Muscle layer of colon (tissue), 2 donors: ENCODE results near the gene MYOCOS.
"Not testable (repeated sequence)": the region's sequence is repeated elsewhere in the genome, so short reads cannot be mapped to it uniquely, and the experiment has no call there.

Source experiments
- H3K27ac ChIP-seq: one replicate; pipeline ENCODE4 v1.7.0; 2013; ENCODE audit warnings: low read depth, mild to moderate bottlenecking, low read length, moderate library complexity
- H3K27me3 ChIP-seq, 2 donors: one replicate each; pipeline ENCODE4 v1.7.0; 2013; ENCODE audit warnings: low read length in 2 of 2, mild to moderate bottlenecking in 2 of 2; ENCODE audit not compliant: insufficient read depth in 2 of 2, control insufficient read depth in 1 of 2
- H3K36me3 ChIP-seq: one replicate; pipeline ENCODE4 v1.7.0; 2013; ENCODE audit warnings: mild to moderate bottlenecking, low read length; ENCODE audit not compliant: insufficient read depth
- H3K4me1 ChIP-seq: one replicate; pipeline ENCODE4 v1.7.0; 2013; ENCODE audit warnings: mild to moderate bottlenecking, low read length; ENCODE audit not compliant: insufficient read depth
- H3K4me3 ChIP-seq, 2 donors: one replicate each; pipeline ENCODE4 v1.7.0; 2013; ENCODE audit warnings: low read length in 2 of 2, low read depth in 1 of 2, mild to moderate bottlenecking in 1 of 2, moderate library complexity in 1 of 2
- H3K9ac ChIP-seq: one replicate; pipeline ENCODE4 v1.7.0; 2013; ENCODE audit warnings: low read length
- H3K9me3 ChIP-seq: one replicate; pipeline ENCODE4 v1.7.0; 2013; ENCODE audit warnings: mild to moderate bottlenecking, low read length
- donor health status: abdominal sarcoma.
- donor health status: Adenocarcinoma of cecum.

The MYOCOS gene

DNA sequence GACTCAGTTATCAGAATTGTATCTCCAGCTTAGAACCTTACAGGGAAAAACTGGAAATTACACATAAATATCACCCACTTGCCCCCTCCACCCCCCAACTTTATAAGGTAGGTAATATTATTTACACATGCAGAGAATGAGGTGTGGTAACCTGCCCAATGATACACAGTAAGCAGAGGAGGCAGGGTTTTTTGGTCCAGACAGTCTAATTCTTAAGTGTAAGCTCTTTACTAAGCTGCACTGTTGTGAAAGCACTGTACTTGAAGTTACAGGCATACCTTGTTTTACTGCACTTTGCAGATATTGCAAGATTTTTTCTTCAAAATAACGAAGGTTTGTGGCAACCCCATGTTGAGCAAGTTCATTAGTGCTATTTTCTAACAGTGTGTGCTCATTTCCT lies 24.8 kb upstream of the MYOCOS start:
- no peak overlapping the region for H3K27ac ChIP-seq
- H3K27me3 ChIP-seq: no peaks in the 10 kb centered on the region
- H3K36me3 ChIP-seq: peaks cover 6% of the 10 kb centered on the region
- no peaks in the 10 kb centered on the region for H3K4me1 ChIP-seq
- no peak overlapping the region for H3K9ac ChIP-seq
- no peak overlapping the region for H3K4me3 ChIP-seq
- no peaks in the 10 kb centered on the region for H3K9me3 ChIP-seq

DNA sequence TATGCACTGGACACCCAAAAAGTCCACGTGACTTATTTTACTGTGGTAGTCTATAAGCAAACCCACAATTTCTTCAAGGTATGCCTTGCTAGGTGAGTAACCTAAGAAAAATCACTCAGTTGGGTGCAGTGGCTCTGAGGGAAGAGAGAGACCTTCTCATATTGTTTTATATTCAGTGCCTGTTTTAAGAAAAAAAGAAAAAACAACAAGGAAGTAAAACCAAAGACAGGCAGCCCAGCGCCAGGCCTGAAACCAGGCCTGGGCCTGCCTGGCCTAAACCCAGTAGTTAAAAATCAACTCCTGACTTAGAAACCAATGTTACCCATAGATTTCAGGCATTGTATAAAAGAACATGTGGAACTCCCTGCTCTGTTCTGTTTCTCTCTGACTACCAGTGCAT lies 21.7 kb upstream of the MYOCOS start:
- H3K9me3 ChIP-seq, H3K4me3 ChIP-seq: not testable (repeated sequence)

DNA sequence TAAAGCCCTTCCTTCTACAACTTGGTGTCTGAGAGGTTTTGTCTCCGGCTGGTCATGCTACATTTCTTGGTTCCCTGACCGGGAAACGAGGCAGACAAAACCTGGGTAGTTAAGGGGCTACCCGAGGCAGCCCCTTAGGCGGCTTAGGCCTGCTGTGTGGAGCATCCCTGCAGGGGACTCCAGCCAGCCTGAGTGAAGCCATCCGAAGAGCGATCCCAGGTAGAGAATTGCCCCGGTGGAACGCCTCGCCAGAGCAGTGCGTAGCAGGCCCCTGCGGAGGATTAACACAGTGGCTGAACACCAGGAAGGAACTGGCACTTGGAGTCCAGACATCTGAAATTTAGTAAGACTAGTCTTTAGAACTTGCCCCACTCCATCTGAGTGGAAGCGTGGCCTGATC lies 21.2 kb upstream of the MYOCOS start:
- H3K4me1 ChIP-seq: no peaks in the 10 kb centered on the region
- no peak overlapping the region for H3K9ac ChIP-seq
- H3K9me3 ChIP-seq: no peaks in the 10 kb centered on the region
- no peaks in the 10 kb centered on the region for H3K27me3 ChIP-seq
- H3K4me3 ChIP-seq: no peak overlapping the region
- H3K36me3 ChIP-seq: no peaks in the 10 kb centered on the region
- H3K27ac ChIP-seq: no peak overlapping the region

More for the DNA sequence above, 21.7 kb upstream of the MYOCOS start:
- H3K27ac ChIP-seq, H3K36me3 ChIP-seq, H3K27me3 ChIP-seq, H3K4me1 ChIP-seq, H3K9ac ChIP-seq: not testable (repeated sequence)

DNA sequence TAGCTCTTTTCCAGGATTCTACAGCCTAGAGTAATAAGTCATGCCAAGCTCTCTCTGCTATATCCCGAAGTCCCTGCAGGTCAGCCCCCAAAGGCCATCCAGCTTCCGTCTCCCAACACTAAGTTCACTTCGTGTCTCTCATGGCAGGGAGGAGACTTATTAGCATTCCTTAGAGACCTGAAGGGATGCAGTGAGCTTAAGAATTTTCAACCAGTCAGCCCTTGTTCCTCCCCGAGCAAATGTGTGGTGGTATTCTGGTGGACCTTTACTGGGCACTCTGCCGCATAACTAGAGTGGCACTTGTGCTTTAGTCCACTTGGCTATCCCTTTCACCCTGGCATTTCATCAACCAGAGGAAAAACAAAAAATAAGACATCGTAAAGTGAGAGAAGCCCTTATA lies 19.0 kb upstream of the MYOCOS start:
- not testable (repeated sequence) for H3K4me1 ChIP-seq, H3K36me3 ChIP-seq, H3K27ac ChIP-seq, H3K9ac ChIP-seq, H3K4me3 ChIP-seq, H3K9me3 ChIP-seq, H3K27me3 ChIP-seq

DNA sequence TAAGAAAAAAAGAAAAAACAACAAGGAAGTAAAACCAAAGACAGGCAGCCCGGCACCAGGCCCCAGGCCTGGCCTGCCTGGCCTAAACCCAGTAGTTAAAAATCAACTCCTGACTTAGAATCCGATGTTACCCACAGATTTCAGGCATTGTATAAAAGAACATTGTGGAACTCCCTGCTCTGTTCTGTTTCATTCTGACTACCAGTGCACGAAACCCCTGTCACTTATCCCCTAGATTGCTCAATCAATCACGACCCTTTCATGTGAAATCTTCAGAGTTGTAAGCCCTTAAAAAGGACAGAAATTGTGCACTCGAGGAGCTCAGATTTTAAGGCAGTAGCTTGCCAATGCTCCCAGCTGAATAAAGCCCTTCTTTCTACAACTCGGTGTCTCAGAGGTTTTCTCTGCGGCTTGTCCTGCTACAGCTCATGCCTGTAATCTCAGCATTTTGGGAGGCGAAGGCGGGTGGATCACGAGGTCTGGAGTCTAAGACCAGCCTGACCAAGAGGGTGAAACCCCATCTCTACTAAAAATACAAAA lies 15.6 kb upstream of the MYOCOS start:
- Histone ChIP-seq H3K27ac (no peak overlapping the region), H3K9me3 (no peaks in the 10 kb centered on the region), H3K27me3 (no peaks in the 10 kb centered on the region), H3K4me3 (no peak overlapping the region), H3K4me1 (no peaks in the 10 kb centered on the region), H3K36me3 (no peaks in the 10 kb centered on the region), H3K9ac (no peak overlapping the region)

DNA sequence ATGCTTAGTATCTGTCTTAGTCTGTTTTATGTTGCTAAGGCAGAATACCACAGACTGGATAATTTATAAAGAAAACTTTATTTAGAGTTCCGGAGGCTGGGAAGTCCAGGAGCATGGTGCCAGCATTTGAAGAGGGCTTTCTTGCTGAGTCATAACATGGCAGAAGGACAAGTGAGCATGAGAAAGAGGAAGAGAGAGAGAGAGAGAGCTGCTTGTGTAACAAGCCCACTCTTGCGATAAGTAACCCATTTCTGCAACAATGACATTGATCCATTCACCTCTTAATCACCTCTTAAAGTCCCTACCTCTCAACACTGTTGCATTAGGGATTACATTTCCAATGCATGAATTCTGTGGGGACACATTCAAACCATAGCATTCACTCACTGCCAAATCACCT lies 11.7 kb upstream of the MYOCOS start:
- H3K27ac ChIP-seq: no peak overlapping the region
- H3K4me3 ChIP-seq: no peak overlapping the region
- H3K27me3 ChIP-seq: no peaks in the 10 kb centered on the region
- no peak overlapping the region for H3K9ac ChIP-seq
- no peaks in the 10 kb centered on the region for H3K9me3 ChIP-seq
- no peaks in the 10 kb centered on the region for H3K4me1 ChIP-seq
- H3K36me3 ChIP-seq: no peaks in the 10 kb centered on the region

DNA sequence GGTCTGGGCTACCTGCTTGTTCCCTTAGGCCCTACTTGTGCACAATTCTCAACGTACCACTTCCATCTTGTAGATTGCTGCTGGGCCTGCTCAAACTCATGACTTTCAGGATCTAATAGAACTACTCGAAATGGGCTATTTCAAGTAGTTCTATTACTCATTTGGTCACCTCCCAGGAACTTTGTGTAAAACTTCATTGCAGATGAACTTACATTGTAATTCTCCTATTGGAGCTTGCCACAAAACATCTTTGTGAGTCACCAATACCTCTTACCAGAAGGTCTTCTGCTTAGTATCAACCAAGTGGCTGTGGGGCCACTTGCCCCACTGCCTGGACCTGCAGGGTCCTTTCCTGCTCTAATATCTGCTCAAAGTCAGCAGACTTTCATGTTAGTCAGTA lies 10.7 kb upstream of the MYOCOS start:
- H3K9me3 ChIP-seq: no peaks in the 10 kb centered on the region
- no peak overlapping the region for H3K9ac ChIP-seq
- H3K27me3 ChIP-seq: no peaks in the 10 kb centered on the region
- no peaks in the 10 kb centered on the region for H3K36me3 ChIP-seq
- H3K4me3 ChIP-seq: no peak overlapping the region
- H3K27ac ChIP-seq: no peak overlapping the region
- H3K4me1 ChIP-seq: no peaks in the 10 kb centered on the region

DNA sequence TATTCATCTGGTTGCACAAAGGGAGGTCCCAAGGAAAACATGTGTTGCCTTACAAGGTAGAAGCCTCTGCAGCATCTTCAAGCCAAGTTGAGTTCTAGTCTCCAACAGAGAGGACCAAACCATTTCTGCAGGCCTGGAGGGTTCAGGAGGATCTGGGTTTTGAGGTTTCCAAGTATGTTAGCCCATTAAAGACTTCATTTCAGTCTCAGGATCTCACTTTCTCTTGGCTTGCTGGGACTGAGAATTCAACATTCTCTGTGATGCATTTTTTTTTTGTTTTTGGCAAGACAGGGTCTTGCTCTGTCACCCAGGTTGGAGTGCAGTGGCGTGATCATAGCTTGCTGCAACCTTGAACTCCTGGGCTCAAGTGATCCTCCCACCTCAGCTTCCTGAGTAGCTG lies 8.8 kb upstream of the MYOCOS start:
- no peaks in the 10 kb centered on the region for H3K36me3 ChIP-seq
- no peak overlapping the region for H3K9ac ChIP-seq
- no peak overlapping the region for H3K27ac ChIP-seq
- no peaks in the 10 kb centered on the region for H3K9me3 ChIP-seq
- no peak overlapping the region for H3K4me3 ChIP-seq
- H3K27me3 ChIP-seq: no peaks in the 10 kb centered on the region
- H3K4me1 ChIP-seq: no peaks in the 10 kb centered on the region

DNA sequence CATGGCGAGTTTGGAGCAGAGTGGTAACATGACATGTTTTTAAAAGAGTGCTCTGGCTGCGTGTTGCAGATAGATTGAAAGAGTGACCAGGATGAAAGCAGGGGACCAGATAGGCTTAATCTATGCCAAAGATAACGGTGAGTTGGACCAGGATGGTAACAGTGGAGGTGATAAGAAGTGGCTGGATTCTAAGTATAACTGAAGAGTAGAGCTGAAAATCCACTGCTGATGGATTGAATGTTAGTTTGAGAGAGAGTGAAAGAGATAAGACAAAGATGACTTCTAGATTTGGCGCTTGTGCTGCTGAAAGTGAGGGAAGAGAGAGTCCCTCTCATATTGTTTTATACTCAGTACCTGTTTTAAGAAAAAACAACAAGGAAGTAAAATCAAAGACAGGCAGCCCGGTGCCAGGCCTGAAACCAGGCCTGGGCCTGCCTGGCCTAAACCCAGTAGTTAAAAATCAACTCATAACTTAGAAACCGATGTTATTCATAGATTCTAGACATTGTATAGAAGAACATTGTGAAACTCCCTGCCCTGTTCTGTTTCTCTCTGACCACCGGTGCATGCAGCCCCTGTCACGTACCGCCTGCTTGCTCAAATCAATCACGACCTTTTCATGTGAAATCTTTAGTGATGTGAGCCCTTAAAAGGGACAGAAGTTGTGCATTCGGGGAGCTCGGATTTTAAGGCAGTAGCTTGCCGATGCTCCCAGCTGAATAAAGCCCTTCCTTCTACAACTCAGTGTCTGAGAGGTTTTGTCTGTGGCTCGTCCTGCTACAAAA lies 6.7 kb upstream of the MYOCOS start:
- H3K27me3 ChIP-seq, H3K9ac ChIP-seq, H3K9me3 ChIP-seq, H3K27ac ChIP-seq, H3K36me3 ChIP-seq, H3K4me3 ChIP-seq, H3K4me1 ChIP-seq: not testable (repeated sequence)

DNA sequence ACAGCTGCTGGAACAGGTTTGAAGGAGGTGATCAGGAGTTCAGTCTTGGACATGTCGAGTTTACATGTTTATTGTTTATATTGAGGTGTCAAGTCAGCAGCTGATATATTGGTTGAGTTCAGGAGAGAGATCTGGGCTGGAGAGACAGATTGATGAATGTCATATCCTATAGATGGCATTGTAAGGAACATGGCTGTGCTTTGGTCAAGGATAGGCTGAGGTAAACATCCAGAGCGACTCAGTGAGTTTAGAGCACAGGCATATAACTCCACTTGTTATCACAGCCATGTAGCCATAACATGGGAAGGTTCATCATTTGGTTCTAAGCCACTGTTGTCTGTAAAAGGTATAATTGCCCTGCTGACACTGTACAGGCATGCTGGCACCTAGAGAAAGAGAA lies 5.5 kb upstream of the MYOCOS start:
- no peaks in the 10 kb centered on the region for H3K4me1 ChIP-seq
- no peak overlapping the region for H3K9ac ChIP-seq
- H3K9me3 ChIP-seq: no peaks in the 10 kb centered on the region
- H3K27me3 ChIP-seq: no peaks in the 10 kb centered on the region
- no peak overlapping the region for H3K27ac ChIP-seq
- H3K4me3 ChIP-seq: no peak overlapping the region
- H3K36me3 ChIP-seq: no peaks in the 10 kb centered on the region

DNA sequence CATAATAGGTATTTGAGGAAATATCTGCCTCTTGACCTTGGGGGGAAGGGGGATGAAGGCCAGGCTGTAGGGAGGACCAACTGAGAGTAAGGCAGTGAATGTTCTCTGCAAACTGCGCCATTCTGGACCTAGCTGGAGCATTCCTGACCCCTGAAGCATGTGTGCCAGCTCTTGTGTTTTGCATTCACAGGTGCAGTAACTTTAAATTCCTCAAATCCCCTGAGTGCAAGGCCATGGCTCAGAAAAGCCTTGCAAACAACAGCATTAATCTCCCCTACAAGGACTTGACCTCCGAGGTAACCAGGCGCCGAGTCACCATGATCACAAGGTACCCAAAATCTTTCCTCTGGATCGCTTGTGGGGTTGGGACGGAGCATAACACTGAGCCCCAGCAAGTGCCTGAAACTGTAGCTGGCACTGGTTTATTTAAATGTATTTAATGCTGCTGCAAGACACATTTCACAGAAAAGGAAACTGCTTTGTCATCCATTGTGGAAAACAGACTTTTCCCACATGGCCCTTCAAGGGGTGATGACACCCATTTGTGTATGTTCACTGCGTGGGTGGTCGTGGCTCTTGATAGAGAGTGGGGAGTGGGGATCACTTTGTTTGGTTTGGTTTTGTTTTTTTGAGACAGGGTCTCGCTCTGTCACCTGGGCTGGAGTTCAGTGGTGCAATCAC lies 1.7 kb downstream of the MYOCOS start:
- no peak overlapping the region for H3K9ac ChIP-seq
- no peaks in the 10 kb centered on the region for H3K4me1 ChIP-seq
- H3K27me3 ChIP-seq: no peaks in the 10 kb centered on the region
- no peaks in the 10 kb centered on the region for H3K36me3 ChIP-seq
- no peaks in the 10 kb centered on the region for H3K9me3 ChIP-seq
- no peak overlapping the region for H3K4me3 ChIP-seq
- no peak overlapping the region for H3K27ac ChIP-seq

DNA sequence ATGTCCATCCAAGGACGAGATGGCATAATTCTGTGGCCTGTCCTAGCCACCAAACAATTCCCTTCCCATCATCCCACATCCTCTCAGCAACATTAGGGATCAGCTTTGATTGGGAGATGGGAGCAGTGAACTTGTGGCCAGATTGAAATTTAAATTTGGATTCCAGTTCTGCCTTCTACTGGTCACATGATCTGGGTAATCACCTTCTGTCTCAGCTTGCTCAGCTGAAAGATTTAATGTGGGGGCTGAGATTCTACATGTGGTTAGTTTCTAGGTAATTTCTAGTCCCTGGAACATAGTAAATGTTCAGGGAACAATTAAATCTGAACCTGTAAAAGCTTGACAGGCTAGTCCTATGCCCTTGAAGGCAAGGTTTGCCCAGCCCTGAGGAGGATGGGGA lies 3.2 kb downstream of the MYOCOS start:
- no peaks in the 10 kb centered on the region for H3K27me3 ChIP-seq
- no peaks in the 10 kb centered on the region for H3K9me3 ChIP-seq
- H3K9ac ChIP-seq: no peak overlapping the region
- no peak overlapping the region for H3K27ac ChIP-seq
- H3K4me1 ChIP-seq: no peaks in the 10 kb centered on the region
- no peak overlapping the region for H3K4me3 ChIP-seq
- H3K36me3 ChIP-seq: no peaks in the 10 kb centered on the region
